Adipocyte (in vitro differentiated cells): ENCODE results near the gene MYO1E.

ENCODE experiments used
- DNase-seq: peaks from one replicate; pipeline ENCODE4 v3.0.0-alpha.2; 2015; ENCODE audit warnings: low read depth
- H3K27me3 ChIP-seq: replicated peaks from 2 replicates; pipeline ENCODE4 v1.7.0; 2013; ENCODE audit warnings: mild to moderate bottlenecking, low read length, moderate library complexity; ENCODE audit not compliant: control insufficient read depth, insufficient read depth
- H3K36me3 ChIP-seq: 2 replicates; pipeline ENCODE4 v1.7.0; 2013; ENCODE audit warnings: low read length, mild to moderate bottlenecking, moderate library complexity; ENCODE audit not compliant: control insufficient read depth, insufficient read depth, severe bottlenecking
- H3K4me1 ChIP-seq: 2 replicates; pipeline ENCODE4 v1.7.0; 2013; ENCODE audit warnings: mild to moderate bottlenecking, low read length, moderate library complexity; ENCODE audit not compliant: control insufficient read depth, insufficient read depth
- H3K4me3 ChIP-seq: 2 replicates; pipeline ENCODE4 v1.7.0; 2013; ENCODE audit warnings: mild to moderate bottlenecking, low read length, moderate library complexity
- H3K9ac ChIP-seq: 2 replicates; pipeline ENCODE4 v1.7.0; 2013; ENCODE audit warnings: mild to moderate bottlenecking, low read length, moderate library complexity
- H3K9me3 ChIP-seq: 2 replicates; pipeline ENCODE4 v1.7.0; 2013; ENCODE audit warnings: mild to moderate bottlenecking, low read length, moderate library complexity; ENCODE audit not compliant: control insufficient read depth

Gene MYO1E

DNA sequence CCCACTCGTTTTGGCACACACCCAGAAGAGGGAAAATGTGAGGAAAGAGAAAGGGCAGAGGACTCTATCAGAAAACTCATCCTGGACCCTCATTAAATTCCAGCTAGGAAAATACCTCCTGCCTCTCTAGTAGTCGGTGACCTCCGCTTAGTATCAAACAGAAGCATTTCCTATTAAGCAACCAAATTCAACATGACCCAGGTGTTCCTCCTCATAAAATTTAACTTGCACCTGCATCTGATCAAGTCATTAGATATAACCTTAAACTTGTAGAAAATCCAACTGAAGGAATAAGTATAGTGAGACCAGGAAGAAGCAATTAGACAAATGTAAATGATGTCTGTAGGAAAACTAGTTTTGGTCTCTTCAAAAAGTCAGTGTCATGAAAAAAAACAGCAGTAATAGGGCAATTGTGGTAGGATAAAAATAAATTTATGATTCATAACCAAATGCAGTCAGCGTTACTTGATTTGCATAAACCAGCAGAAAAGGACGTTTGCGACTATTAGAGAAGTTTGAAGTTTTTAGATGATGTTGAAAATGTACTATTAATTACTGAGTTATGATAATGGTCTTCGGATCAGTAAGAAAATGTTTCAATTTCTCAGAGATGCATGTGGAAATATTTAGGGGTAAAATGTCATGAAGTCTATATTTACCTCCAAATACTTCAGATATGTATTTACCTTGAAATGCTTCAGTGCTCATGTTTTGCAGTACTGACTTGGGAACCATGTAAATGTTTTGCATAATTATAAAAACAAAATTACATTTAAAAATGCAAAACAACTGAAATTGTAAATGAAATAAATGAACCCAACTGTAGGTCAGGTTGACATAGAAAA is 121.4 kb downstream of the MYO1E start:
- Histone ChIP-seq H3K4me1 (no peaks in the 10 kb centered on the region), H3K9me3 (no peaks in the 10 kb centered on the region), H3K4me3 (no peak overlapping the region), H3K9ac (no peak overlapping the region), H3K36me3 (peaks cover 46% of the 10 kb centered on the region), H3K27me3 (no peaks in the 10 kb centered on the region)
- DNase-seq, result no peak

DNA sequence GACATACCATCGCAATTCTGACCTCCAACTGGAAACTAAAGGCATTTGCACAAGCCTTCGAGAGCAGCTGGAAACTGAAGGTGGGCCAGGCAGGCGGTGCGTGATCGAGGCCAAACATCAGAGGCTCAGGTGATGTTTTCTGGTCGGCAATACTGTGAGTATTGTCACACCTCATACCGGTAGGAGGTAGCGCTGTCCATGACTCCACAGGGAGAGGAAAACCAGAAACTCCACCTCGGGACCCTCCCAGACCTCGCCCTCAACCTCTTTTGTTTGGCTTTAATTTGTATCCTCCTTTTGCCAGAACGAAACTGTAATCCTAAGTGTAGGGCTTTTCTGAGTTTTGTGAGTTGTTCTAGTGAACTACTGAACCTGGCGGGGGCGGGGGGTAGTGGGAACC is 122.4 kb downstream of the MYO1E start:
- H3K4me1 ChIP-seq, result no peaks in the 10 kb centered on the region
- H3K36me3 ChIP-seq, result peaks cover 38% of the 10 kb centered on the region
- DNase-seq, result no peak
- H3K4me3 ChIP-seq, result no peak overlapping the region
- H3K9ac ChIP-seq, result no peak overlapping the region
- no peaks in the 10 kb centered on the region for H3K9me3 ChIP-seq
- H3K27me3 ChIP-seq, result no peaks in the 10 kb centered on the region

DNA sequence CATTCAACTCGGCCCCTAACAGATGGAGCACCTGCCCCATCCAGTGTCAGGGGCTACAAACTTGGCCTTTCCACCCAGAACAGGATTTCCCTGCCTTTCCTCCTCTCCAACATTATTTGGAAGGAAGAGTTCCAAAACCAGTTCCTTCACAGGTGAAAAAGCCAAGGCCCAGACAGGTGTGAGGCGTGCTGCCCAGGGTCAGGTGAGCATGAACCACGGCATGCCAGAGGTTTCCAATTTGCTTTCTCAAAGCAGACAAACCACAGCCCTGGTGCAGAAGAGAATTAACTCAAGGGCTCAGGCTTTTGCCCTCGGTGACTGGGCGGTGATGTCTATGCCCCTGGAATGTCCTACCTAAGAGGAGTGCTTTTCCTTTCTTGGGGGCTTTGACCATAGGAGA is 122.9 kb downstream of the MYO1E start:
- H3K4me1 ChIP-seq, result no peaks in the 10 kb centered on the region
- no peak for DNase-seq
- peaks cover 37% of the 10 kb centered on the region for H3K36me3 ChIP-seq

DNA sequence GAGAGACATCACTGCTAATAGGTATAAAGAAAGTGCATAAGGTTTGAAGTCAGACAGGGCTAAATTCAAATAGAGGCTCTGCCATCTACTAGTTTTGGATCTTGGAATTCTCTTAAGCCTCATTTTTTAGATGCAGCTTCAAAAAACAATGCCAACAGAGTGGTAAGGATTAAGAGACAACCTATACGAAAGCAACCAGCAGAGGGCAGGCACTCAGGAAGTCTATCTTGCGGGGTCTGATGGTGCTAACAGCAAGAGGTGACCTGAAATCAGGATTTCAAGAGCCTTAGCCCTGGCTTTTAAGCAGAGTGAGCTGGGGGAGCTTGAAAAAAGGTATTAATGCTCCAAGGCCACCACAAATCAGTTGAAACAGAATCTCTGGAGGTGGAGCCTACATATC is 125.3 kb downstream of the MYO1E start:
- no peak overlapping the region for H3K4me3 ChIP-seq
- peak; percentile 81 for DNase-seq

More for the DNA sequence above, 122.9 kb downstream of the MYO1E start:
- Histone ChIP-seq H3K27me3 (no peaks in the 10 kb centered on the region), H3K4me3 (no peak overlapping the region), H3K9ac (no peak overlapping the region), H3K9me3 (no peaks in the 10 kb centered on the region)

DNA sequence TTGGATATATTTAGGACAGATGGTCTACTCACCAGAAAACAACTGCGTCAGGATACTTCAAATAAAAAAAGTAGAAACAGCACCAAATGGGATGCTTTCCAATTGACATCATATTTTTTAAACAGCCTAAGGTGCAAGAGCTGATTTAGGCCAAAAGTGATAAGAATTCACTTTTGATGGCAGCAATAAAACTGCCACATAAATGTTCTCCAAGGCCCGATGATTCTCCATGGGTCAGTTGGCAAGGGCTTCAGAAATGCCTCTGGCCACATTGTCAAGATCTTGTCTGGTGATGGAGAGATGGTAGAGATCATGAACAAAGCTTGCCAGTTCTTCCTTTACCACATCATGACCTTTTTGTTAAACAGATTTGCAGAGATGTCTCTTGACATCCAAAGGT is 127.1 kb downstream of the MYO1E start:
- H3K9me3 ChIP-seq, result no peaks in the 10 kb centered on the region

More for the DNA sequence above, 125.3 kb downstream of the MYO1E start:
- Histone ChIP-seq H3K9ac (no peak overlapping the region), H3K9me3 (no peaks in the 10 kb centered on the region), H3K4me1 (no peaks in the 10 kb centered on the region), H3K36me3 (peaks cover 43% of the 10 kb centered on the region), H3K27me3 (no peaks in the 10 kb centered on the region)

DNA sequence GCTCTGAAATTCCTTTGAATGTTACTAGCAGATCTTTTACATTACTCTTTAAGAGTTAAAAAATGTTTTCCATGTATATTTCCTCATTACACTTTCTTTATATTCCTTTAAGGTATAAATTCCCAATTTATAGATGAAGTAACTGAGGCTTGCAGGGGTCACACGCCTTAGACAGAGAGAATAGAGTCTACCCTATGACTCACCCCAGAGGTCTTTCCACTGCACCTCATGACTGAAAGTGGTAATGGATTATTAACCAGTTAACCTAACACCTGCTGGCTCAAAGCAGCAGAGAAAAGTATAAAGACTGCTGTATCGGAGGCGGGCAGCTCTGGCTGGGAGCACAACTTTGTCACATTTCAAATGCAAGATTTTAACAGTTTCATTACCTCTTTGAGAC is 128.3 kb downstream of the MYO1E start:
- H3K4me1 ChIP-seq, result peaks cover 12% of the 10 kb centered on the region
- no peak overlapping the region for H3K4me3 ChIP-seq
- peaks cover 38% of the 10 kb centered on the region for H3K36me3 ChIP-seq
- no peaks in the 10 kb centered on the region for H3K27me3 ChIP-seq
- DNase-seq, result no peak
- H3K9ac ChIP-seq, result no peak overlapping the region
- no peaks in the 10 kb centered on the region for H3K9me3 ChIP-seq

More for the DNA sequence above, 127.1 kb downstream of the MYO1E start:
- no peak for DNase-seq
- H3K4me1 ChIP-seq, result peaks cover 3% of the 10 kb centered on the region
- H3K9ac ChIP-seq, result no peak overlapping the region
- no peaks in the 10 kb centered on the region for H3K27me3 ChIP-seq
- peaks cover 51% of the 10 kb centered on the region for H3K36me3 ChIP-seq
- H3K4me3 ChIP-seq, result no peak overlapping the region

DNA sequence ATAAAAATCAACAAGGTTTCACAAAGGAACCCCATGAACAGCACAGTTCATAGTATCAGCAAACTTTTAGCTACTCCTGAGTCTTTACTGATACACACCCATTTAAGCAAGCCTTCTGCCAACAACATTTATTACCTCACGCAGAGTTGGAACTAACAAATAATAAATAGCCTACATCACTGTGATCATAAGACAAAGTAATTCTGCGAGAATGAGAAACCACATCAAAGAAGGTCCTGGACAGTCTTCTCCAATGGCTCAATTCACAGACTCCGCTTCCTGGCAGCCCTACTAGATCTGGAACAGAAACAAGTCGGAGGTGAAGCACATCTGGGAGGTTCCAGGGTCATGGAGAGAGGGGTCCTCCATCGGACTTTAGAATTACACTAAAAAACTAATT is 129.0 kb downstream of the MYO1E start:
- H3K4me3 ChIP-seq, result no peak overlapping the region
- DNase-seq, result no peak
- peaks cover 12% of the 10 kb centered on the region for H3K4me1 ChIP-seq
- no peaks in the 10 kb centered on the region for H3K9me3 ChIP-seq
- no peak overlapping the region for H3K9ac ChIP-seq
- H3K36me3 ChIP-seq, result peaks cover 34% of the 10 kb centered on the region
- no peaks in the 10 kb centered on the region for H3K27me3 ChIP-seq

DNA sequence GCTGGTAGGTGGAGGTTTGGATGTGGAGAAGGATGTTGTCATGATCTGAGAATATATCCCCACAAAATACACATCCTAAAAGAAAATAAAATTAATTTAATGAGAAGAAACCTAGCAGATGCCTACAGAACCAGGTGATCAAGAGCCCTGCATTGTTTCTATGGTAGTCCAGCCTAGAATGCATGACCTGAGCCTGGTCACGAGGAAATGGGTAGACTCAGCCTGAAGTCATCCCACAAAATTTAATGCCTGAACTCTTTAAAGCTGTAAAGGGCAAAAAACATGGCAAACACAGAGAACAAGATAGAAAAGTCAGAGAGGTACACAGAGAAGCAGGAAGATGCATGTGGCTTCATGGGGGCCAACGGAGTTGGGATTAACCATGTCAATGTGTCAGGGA is 130.0 kb downstream of the MYO1E start:
- no peaks in the 10 kb centered on the region for H3K27me3 ChIP-seq
- H3K4me1 ChIP-seq, result peaks cover 18% of the 10 kb centered on the region
- H3K9me3 ChIP-seq, result no peaks in the 10 kb centered on the region
- DNase-seq, result no peak
- no peak overlapping the region for H3K4me3 ChIP-seq
- H3K9ac ChIP-seq, result no peak overlapping the region
- H3K36me3 ChIP-seq, result peaks cover 33% of the 10 kb centered on the region

DNA sequence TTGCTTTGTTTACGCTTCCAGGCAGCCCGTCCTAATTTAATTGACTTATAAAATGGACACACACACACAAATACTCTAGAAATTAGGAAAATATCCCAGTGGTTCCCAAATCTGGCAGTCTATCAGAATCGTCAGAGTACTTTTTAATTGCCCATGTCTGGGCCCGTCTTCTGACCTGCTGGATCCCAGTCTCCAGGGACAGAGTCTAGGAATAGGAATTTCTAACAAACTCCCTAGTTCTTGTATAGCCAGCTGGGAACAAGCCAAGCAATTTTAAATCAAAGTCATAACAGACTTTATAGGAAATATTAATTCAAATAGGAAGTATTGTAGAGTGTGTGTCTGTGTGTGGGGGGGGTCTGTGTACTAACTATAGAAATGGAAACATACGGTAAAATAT is 132.6 kb downstream of the MYO1E start:
- DNase-seq, result no peak
- Histone ChIP-seq H3K4me3 (no peak overlapping the region), H3K9ac (no peak overlapping the region), H3K4me1 (peaks cover 18% of the 10 kb centered on the region), H3K27me3 (no peaks in the 10 kb centered on the region), H3K36me3 (peaks cover 31% of the 10 kb centered on the region), H3K9me3 (no peaks in the 10 kb centered on the region)

DNA sequence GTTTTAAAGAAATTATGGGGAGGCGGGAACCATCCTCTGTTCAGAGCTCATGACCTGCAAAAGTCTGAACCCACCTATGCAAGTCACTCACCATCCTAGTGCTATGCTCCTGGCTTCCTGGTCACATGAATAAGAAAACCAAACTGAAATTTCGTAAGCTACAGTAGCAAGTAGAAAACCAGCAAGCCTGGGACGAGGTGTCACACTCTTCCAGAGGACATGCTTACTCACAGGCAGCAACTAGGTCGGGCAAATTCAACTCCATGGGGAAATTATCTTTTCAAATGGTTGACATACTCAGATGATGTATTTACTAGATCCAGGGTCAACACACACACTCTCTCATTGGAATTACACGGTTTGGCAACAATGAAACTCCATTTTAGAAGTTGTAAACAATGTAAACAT is 134.7 kb downstream of the MYO1E start:
- Histone ChIP-seq H3K4me1 (peaks cover 19% of the 10 kb centered on the region), H3K4me3 (no peak overlapping the region), H3K36me3 (peaks cover 26% of the 10 kb centered on the region), H3K27me3 (no peaks in the 10 kb centered on the region), H3K9me3 (no peaks in the 10 kb centered on the region), H3K9ac (no peak overlapping the region)
- no peak for DNase-seq

DNA sequence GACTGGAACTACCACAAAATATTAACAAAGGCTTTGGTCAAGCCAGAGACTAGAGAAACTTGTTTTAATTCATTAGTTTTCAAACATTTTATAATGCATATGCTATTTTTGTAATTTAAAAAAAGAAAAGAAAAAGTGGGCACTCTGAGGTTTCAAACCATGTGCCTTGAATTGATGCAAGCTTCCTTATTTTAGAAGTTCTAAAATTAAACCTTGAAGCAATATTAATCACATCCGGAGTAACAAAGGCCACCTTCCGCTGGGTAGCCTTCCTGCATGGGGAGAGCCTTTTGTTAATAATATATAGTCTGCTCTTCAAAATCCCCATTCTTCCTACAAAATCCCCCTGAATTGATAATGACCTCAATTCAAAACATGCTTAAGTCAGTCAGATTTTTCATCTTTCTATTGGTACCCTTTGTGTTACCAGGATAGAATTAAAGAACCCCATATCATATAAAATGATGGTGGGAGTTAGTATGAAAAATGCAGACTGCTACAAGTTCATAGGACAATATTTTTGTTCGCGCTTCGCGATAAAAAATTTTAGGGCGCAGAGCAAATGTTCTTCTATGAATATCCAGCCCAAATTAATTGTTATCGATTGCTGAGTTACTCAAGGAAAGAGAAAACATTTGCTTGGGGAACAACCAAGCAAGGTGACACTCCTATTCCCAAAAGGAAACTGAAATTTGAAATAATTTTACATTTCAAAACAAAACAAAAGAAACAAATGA is 135.4 kb downstream of the MYO1E start:
- DNase-seq, result no peak
- no peak overlapping the region for H3K9ac ChIP-seq

More for the DNA sequence above, 135.4 kb downstream of the MYO1E start:
- Histone ChIP-seq H3K27me3 (no peaks in the 10 kb centered on the region), H3K36me3 (peaks cover 20% of the 10 kb centered on the region), H3K4me1 (peaks cover 26% of the 10 kb centered on the region), H3K9me3 (no peaks in the 10 kb centered on the region), H3K4me3 (no peak overlapping the region)
